ENCODE results near the gene PPARA.
"Not testable (repeated sequence)": the region's sequence is repeated elsewhere in the genome, so short reads cannot be mapped to it uniquely, and the experiment has no call there.

Gene PPARA

GRCh38 chr22:46262449-46263215 lies 112.3 kb downstream of the PPARA start:
- H3K4me1 ChIP-seq (ENCODE audit: control insufficient read depth in 1 of 2, insufficient read depth in 2 of 2, low read length in 2 of 2), result peaks cover 0 to 10% of the 10 kb centered on the region in 2 donors
- H3K27me3 ChIP-seq (ENCODE audit: low read depth, low read length), result no peaks in the 10 kb centered on the region
- peak overlapping the region in 1 of 2 donors; percentile 47 for H3K4me3 ChIP-seq (ENCODE audit: low read depth in 1 of 2, low read length in 2 of 2)
- H3K9me3 ChIP-seq (ENCODE audit: control insufficient read depth in 1 of 2, low read length in 2 of 2), result no peaks in the 10 kb centered on the region
- H3K27ac ChIP-seq (ENCODE audit: low read length), result no peak overlapping the region
- no peaks in the 10 kb centered on the region for H3K36me3 ChIP-seq (ENCODE audit: control insufficient read depth in 1 of 2, insufficient read depth in 2 of 2, low read length in 2 of 2)

GRCh38 chr22:46263216-46263590 lies 112.9 kb downstream of the PPARA start, which contains the start of gene PKDREJ:
Gene PKDREJ (minus strand): TSS chr22:46263343. CDS start chr22:46263322, 21 bp downstream.
- Histone ChIP-seq H3K36me3 (ENCODE audit: control insufficient read depth in 1 of 2, insufficient read depth in 2 of 2, low read length in 2 of 2) (no peaks in the 10 kb centered on the region), H3K27me3 (ENCODE audit: low read depth, low read length) (no peaks in the 10 kb centered on the region), H3K9me3 (ENCODE audit: control insufficient read depth in 1 of 2, low read length in 2 of 2) (no peaks in the 10 kb centered on the region), H3K4me1 (ENCODE audit: control insufficient read depth in 1 of 2, insufficient read depth in 2 of 2, low read length in 2 of 2) (peaks cover 0 to 11% of the 10 kb centered on the region in 2 donors), H3K27ac (ENCODE audit: low read length) (no peak within 1 kb of the TSS), H3K4me3 (ENCODE audit: low read depth in 1 of 2, low read length in 2 of 2) (peak within 1 kb of the TSS in 1 of 2 donors; percentile 47)

GRCh38 chr22:46264520-46264919 lies 114.2 kb downstream of the PPARA start:
- not testable (repeated sequence) for H3K4me3 ChIP-seq (ENCODE audit: low read depth in 1 of 2, low read length in 2 of 2); H3K9me3 ChIP-seq (ENCODE audit: control insufficient read depth in 1 of 2, low read length in 2 of 2); H3K36me3 ChIP-seq (ENCODE audit: control insufficient read depth in 1 of 2, insufficient read depth in 2 of 2, low read length in 2 of 2); H3K27ac ChIP-seq (ENCODE audit: low read length); H3K27me3 ChIP-seq (ENCODE audit: low read depth, low read length)
- peaks cover 3 to 22% of the 10 kb centered on the region in 2 donors for H3K4me1 ChIP-seq (ENCODE audit: control insufficient read depth in 1 of 2, insufficient read depth in 2 of 2, low read length in 2 of 2)

- not testable (repeated sequence) for H3K27ac ChIP-seq (ENCODE audit: low read length); H3K4me3 ChIP-seq (ENCODE audit: low read depth in 1 of 2, low read length in 2 of 2); H3K9me3 ChIP-seq (ENCODE audit: control insufficient read depth in 1 of 2, low read length in 2 of 2); H3K27me3 ChIP-seq (ENCODE audit: low read depth, low read length); H3K36me3 ChIP-seq (ENCODE audit: control insufficient read depth in 1 of 2, insufficient read depth in 2 of 2, low read length in 2 of 2)
- H3K4me1 ChIP-seq (ENCODE audit: control insufficient read depth in 1 of 2, insufficient read depth in 2 of 2, low read length in 2 of 2), result peaks cover 3 to 24% of the 10 kb centered on the region in 2 donors
Measured at GRCh38 chr22:46265627-46266026, 115.3 kb downstream of the PPARA start.

GRCh38 chr22:46267431-46268279 lies 117.3 kb downstream of the PPARA start, which contains the start of gene TTC38:
Gene TTC38 (plus strand): TSS chr22:46268008. CDS start chr22:46268040, 32 bp downstream.
- Histone ChIP-seq H3K27ac (ENCODE audit: low read length) (peak within 1 kb of the TSS; percentile 74), H3K4me3 (ENCODE audit: low read depth in 1 of 2, low read length in 2 of 2) (peak within 1 kb of the TSS; percentile 81 to 88), H3K9me3 (ENCODE audit: control insufficient read depth in 1 of 2, low read length in 2 of 2) (no peaks in the 10 kb centered on the region), H3K4me1 (ENCODE audit: control insufficient read depth in 1 of 2, insufficient read depth in 2 of 2, low read length in 2 of 2) (peaks cover 3 to 24% of the 10 kb centered on the region in 2 donors), H3K36me3 (ENCODE audit: control insufficient read depth in 1 of 2, insufficient read depth in 2 of 2, low read length in 2 of 2) (peaks cover 6 to 8% of the 10 kb centered on the region in 2 donors), H3K27me3 (ENCODE audit: low read depth, low read length) (no peaks in the 10 kb centered on the region)

GRCh38 chr22:46269564-46269963 lies 119.2 kb downstream of the PPARA start:
- H3K27ac ChIP-seq (ENCODE audit: low read length), result no peak overlapping the region
- no peaks in the 10 kb centered on the region for H3K27me3 ChIP-seq (ENCODE audit: low read depth, low read length)
- H3K4me3 ChIP-seq (ENCODE audit: low read depth in 1 of 2, low read length in 2 of 2), result peak overlapping the region in 1 of 2 donors; percentile 39
- peaks cover 18 to 28% of the 10 kb centered on the region in 2 donors for H3K36me3 ChIP-seq (ENCODE audit: control insufficient read depth in 1 of 2, insufficient read depth in 2 of 2, low read length in 2 of 2)
- H3K9me3 ChIP-seq (ENCODE audit: control insufficient read depth in 1 of 2, low read length in 2 of 2), result no peaks in the 10 kb centered on the region
- peaks cover 3 to 21% of the 10 kb centered on the region in 2 donors for H3K4me1 ChIP-seq (ENCODE audit: control insufficient read depth in 1 of 2, insufficient read depth in 2 of 2, low read length in 2 of 2)

- H3K4me1 ChIP-seq (ENCODE audit: control insufficient read depth in 1 of 2, insufficient read depth in 2 of 2, low read length in 2 of 2), result peaks cover 3 to 18% of the 10 kb centered on the region in 2 donors
- no peaks in the 10 kb centered on the region for H3K27me3 ChIP-seq (ENCODE audit: low read depth, low read length)
- H3K27ac ChIP-seq (ENCODE audit: low read length), result no peak overlapping the region
- no peaks in the 10 kb centered on the region for H3K9me3 ChIP-seq (ENCODE audit: control insufficient read depth in 1 of 2, low read length in 2 of 2)
- no peak overlapping the region for H3K4me3 ChIP-seq (ENCODE audit: low read depth in 1 of 2, low read length in 2 of 2)
- peaks cover 32 to 49% of the 10 kb centered on the region in 2 donors for H3K36me3 ChIP-seq (ENCODE audit: control insufficient read depth in 1 of 2, insufficient read depth in 2 of 2, low read length in 2 of 2)
Measured at GRCh38 chr22:46272196-46272595, 121.9 kb downstream of the PPARA start.

GRCh38 chr22:46272762-46273431 lies 122.6 kb downstream of the PPARA start:
- H3K36me3 ChIP-seq (ENCODE audit: control insufficient read depth in 1 of 2, insufficient read depth in 2 of 2, low read length in 2 of 2), result peaks cover 36 to 54% of the 10 kb centered on the region in 2 donors
- H3K9me3 ChIP-seq (ENCODE audit: control insufficient read depth in 1 of 2, low read length in 2 of 2), result no peaks in the 10 kb centered on the region
- no peak overlapping the region for H3K27ac ChIP-seq (ENCODE audit: low read length)
- H3K27me3 ChIP-seq (ENCODE audit: low read depth, low read length), result no peaks in the 10 kb centered on the region
- no peak overlapping the region for H3K4me3 ChIP-seq (ENCODE audit: low read depth in 1 of 2, low read length in 2 of 2)
- H3K4me1 ChIP-seq (ENCODE audit: control insufficient read depth in 1 of 2, insufficient read depth in 2 of 2, low read length in 2 of 2), result peaks cover 3 to 15% of the 10 kb centered on the region in 2 donors

- Histone ChIP-seq H3K4me3 (ENCODE audit: low read depth in 1 of 2, low read length in 2 of 2) (no peak overlapping the region), H3K9me3 (ENCODE audit: control insufficient read depth in 1 of 2, low read length in 2 of 2) (no peaks in the 10 kb centered on the region), H3K27me3 (ENCODE audit: low read depth, low read length) (no peaks in the 10 kb centered on the region), H3K36me3 (ENCODE audit: control insufficient read depth in 1 of 2, insufficient read depth in 2 of 2, low read length in 2 of 2) (peaks cover 43 to 61% of the 10 kb centered on the region in 2 donors), H3K27ac (ENCODE audit: low read length) (no peak overlapping the region), H3K4me1 (ENCODE audit: control insufficient read depth in 1 of 2, insufficient read depth in 2 of 2, low read length in 2 of 2) (peaks cover 3 to 10% of the 10 kb centered on the region in 2 donors)
Measured at GRCh38 chr22:46273432-46274148, 123.3 kb downstream of the PPARA start.

GRCh38 chr22:46274381-46274780 lies 124.1 kb downstream of the PPARA start:
- Histone ChIP-seq H3K36me3 (ENCODE audit: control insufficient read depth in 1 of 2, insufficient read depth in 2 of 2, low read length in 2 of 2) (peaks cover 51 to 69% of the 10 kb centered on the region in 2 donors), H3K4me3 (ENCODE audit: low read depth in 1 of 2, low read length in 2 of 2) (no peak overlapping the region), H3K4me1 (ENCODE audit: control insufficient read depth in 1 of 2, insufficient read depth in 2 of 2, low read length in 2 of 2) (peaks cover under 1 to 3% of the 10 kb centered on the region in 2 donors), H3K27me3 (ENCODE audit: low read depth, low read length) (no peaks in the 10 kb centered on the region), H3K27ac (ENCODE audit: low read length) (no peak overlapping the region), H3K9me3 (ENCODE audit: control insufficient read depth in 1 of 2, low read length in 2 of 2) (no peaks in the 10 kb centered on the region)

Measured in muscle layer of duodenum (tissue), 2 donors.